ENCODE results near the gene CCND1. TPM values are rescaled to one million over a fixed set of nuclear protein-coding genes. Genes with fewer than 3 reads are reported as not detected.
A peak's percentile ranks its signal among the peaks of the same experiment; 100 is the strongest.

CCND1 gene
- total RNA-seq, 5 donors from 2014 or later (not counting 1 experiment from before 2014, with no cell fraction given) = 1.0 to 4.2 (median 2.8) TPM

DNA sequence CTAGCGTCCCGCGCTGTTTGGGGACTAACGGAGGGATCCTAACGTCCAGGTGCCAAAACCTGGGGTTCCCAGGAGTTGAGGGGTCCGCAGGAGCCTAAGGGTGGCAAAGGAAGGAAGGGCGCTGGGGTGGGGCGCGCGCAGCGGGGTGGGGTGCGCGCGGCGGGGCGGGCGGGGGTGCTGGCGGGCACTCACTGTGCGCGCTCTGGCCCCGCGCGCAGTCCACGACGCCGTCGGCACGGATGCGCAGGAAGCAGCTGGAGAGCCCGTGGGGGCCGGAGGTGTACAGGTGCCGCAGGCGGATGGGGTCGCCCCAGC lies 62.5 kb downstream of the CCND1 start:
- CTCF ChIA-PET = no interaction called here
- no peak for ATAC-seq (replicated peaks in 1 of 4)

More for the DNA sequence above, 62.5 kb downstream of the CCND1 start:
- Histone ChIP-seq H3K27me3 (replicated peaks in 1 of 2; ENCODE audit: control insufficient read depth in 2 of 2, extremely low read depth in 1 of 2, insufficient read depth in 2 of 2, low read length in 1 of 2) (peaks cover 13 to 74% of the 10 kb centered on the region in 2 experiments), H3K9me3 (no peaks in the 10 kb centered on the region), H3K4me3 (ENCODE audit: control insufficient read depth in 1 of 2, extremely low read depth in 1 of 2, low read length in 1 of 2) (no peak overlapping the region), H3K36me3 (ENCODE audit: control insufficient read depth in 2 of 2, extremely low read depth in 1 of 2, insufficient read depth in 1 of 2, low read length in 1 of 2) (no peaks in the 10 kb centered on the region), H3K4me1 (ENCODE audit: control insufficient read depth in 1 of 2, extremely low read depth in 1 of 2, insufficient read depth in 2 of 2, low read length in 2 of 2) (peaks cover 0 to 15% of the 10 kb centered on the region in 2 experiments), H3K27ac (ENCODE audit: low read length) (no peak overlapping the region)
- POLR2A ChIA-PET = no interaction called here
- WGBS (ENCODE audit: insufficient coverage) = 7% methylated on average over 33 of the region's 34 CpGs
- Mint-ChIP-seq H3K4me3 (peak overlapping the region in 1 of 3 donors; percentile 42), H3K4me1 (peaks cover 6 to 16% (median 11%) of the 10 kb centered on the region in 3 donors), H3K9me3 (no peaks in the 10 kb centered on the region), H3K36me3 (no peaks in the 10 kb centered on the region), H3K27ac (no peak overlapping the region), H3K27me3 (peaks cover 36 to 64% of the 10 kb centered on the region in 2 donors)
- no peak for DNase-seq

Other genes with a start within 250 kb of the CCND1 start
- not detected for gene LINC01488, start 159.5 kb upstream of the CCND1 start, total RNA-seq
- gene LTO1, start 34.2 kb downstream of the CCND1 start, total RNA-seq = 10 to 100 TPM; 31.8 to 64.2 (median 57.4) TPM
- under 1 TPM in 1 of 5 donors, not detected in 4; 0.09 TPM for gene FGF19, start 62.9 kb downstream of the CCND1 start, total RNA-seq
- gene FGF4, start 134.2 kb downstream of the CCND1 start, total RNA-seq = not detected
- gene FGF3, start 178.3 kb downstream of the CCND1 start, total RNA-seq = not detected

Data from T-cell (primary cell).